Thoracic aorta (tissue), 2 donors: ENCODE data around the gene ANKRD11. TPM values are rescaled to one million over a fixed set of nuclear protein-coding genes. Genes with fewer than 3 reads are reported as not detected.

Experiments
- ATAC-seq: fragments of 150-250 bp; one replicate; pipeline ENCODE4 v1.8.0; 2017; ENCODE audit warnings: low read depth; ENCODE audit not compliant: insufficient number of reproducible peaks, low FRiP score
- DNase-seq: peaks from one replicate; pipeline ENCODE4 v3.0.0-alpha.2; 2020; ENCODE audit warnings: low spot score
- H3K27ac ChIP-seq, 2 donors: fragments of 200-600 bp; sonication (generic); 1 replicate in 1 of 2; 2 replicates in 1 of 2; pipeline ENCODE4 v1.5.1; 2016; ENCODE audit warnings: mild to moderate bottlenecking in 2 of 2, moderate library complexity in 2 of 2
- H3K27me3 ChIP-seq: fragments of 200-600 bp; sonication (generic); replicated peaks from 2 replicates; pipeline ENCODE4 v1.6.0; 2016; ENCODE audit warnings: mild to moderate bottlenecking; ENCODE audit not compliant: insufficient read depth
- H3K36me3 ChIP-seq: fragments of 200-600 bp; sonication (generic); one replicate; pipeline ENCODE4 v1.5.1; 2016
- H3K4me1 ChIP-seq, 2 donors: fragments of 200-600 bp; sonication (generic); 1 replicate in 1 of 2; 2 replicates in 1 of 2; pipeline versions ENCODE4 v1.5.1 to v1.6.0; 2016; ENCODE audit warnings: low read depth in 2 of 2, mild to moderate bottlenecking in 1 of 2; ENCODE audit not compliant: control insufficient read depth in 1 of 2
- H3K4me3 ChIP-seq: fragments of 200-600 bp; sonication (generic); 2 replicates; pipeline ENCODE4 v1.5.1; 2016; ENCODE audit warnings: mild to moderate bottlenecking
- H3K9me3 ChIP-seq: fragments of 200-600 bp; sonication (generic); 2 replicates; pipeline ENCODE4 v1.5.1; 2016
- CTCF ChIP-seq: fragments of 200-600 bp; sonication (generic); IDR thresholded peaks from one replicate; pipeline ENCODE4 v1.5.1; 2019; ENCODE audit warnings: antibody characterized with exemption
- total RNA-seq, 2 donors: library from RNA; depleted of rRNA; stranded (reverse); fragments of >200 nt; gene quantifications; one replicate each; pipeline versions ENCODE4 v1.1.0 to v1.2.3, GENCODE V29; 2016

ANKRD11 gene
- total RNA-seq, 2 donors from 2014 or later: 125 to 129 TPM

DNA sequence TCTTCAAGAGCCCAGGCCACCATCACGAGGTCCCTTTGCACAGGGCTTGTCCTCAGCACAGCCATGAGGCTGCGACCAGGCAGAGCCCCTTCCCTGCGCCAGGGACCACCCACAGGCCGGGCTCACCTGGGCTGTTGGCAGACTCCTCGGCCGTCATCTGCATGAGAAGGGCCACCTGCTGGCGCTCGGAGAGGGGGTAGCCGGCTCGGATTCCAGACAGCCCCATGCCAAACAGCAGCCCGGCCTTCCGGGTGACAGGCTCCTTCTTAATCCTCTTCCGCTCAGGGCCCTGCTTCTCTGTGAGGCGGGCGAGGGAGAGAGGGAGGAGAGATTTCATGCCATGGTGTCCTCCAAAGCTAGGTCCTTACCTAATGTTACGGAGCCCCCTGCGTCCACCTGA lies 199.5 kb downstream of the ANKRD11 start:
- Histone ChIP-seq H3K36me3 (peaks cover 25% of the 10 kb centered on the region), H3K27me3 (no peaks in the 10 kb centered on the region)
- ATAC-seq: no peak

GRCh38 chr16:89290472-89290871 lies 199.9 kb downstream of the ANKRD11 start:
- ATAC-seq (no peak), DNase-seq (no peak)
- Histone ChIP-seq H3K27ac (no peak overlapping the region), H3K36me3 (peaks cover 29% of the 10 kb centered on the region), H3K9me3 (no peaks in the 10 kb centered on the region), H3K27me3 (no peaks in the 10 kb centered on the region), H3K4me3 (no peak overlapping the region), H3K4me1 (no peaks in the 10 kb centered on the region)
- no peak for TF ChIP-seq CTCF

More for the DNA sequence above, 199.5 kb downstream of the ANKRD11 start:
- Histone ChIP-seq H3K4me3 (no peak overlapping the region), H3K9me3 (no peaks in the 10 kb centered on the region), H3K27ac (no peak overlapping the region), H3K4me1 (no peaks in the 10 kb centered on the region)
- TF ChIP-seq CTCF: no peak
- no peak for DNase-seq

DNA sequence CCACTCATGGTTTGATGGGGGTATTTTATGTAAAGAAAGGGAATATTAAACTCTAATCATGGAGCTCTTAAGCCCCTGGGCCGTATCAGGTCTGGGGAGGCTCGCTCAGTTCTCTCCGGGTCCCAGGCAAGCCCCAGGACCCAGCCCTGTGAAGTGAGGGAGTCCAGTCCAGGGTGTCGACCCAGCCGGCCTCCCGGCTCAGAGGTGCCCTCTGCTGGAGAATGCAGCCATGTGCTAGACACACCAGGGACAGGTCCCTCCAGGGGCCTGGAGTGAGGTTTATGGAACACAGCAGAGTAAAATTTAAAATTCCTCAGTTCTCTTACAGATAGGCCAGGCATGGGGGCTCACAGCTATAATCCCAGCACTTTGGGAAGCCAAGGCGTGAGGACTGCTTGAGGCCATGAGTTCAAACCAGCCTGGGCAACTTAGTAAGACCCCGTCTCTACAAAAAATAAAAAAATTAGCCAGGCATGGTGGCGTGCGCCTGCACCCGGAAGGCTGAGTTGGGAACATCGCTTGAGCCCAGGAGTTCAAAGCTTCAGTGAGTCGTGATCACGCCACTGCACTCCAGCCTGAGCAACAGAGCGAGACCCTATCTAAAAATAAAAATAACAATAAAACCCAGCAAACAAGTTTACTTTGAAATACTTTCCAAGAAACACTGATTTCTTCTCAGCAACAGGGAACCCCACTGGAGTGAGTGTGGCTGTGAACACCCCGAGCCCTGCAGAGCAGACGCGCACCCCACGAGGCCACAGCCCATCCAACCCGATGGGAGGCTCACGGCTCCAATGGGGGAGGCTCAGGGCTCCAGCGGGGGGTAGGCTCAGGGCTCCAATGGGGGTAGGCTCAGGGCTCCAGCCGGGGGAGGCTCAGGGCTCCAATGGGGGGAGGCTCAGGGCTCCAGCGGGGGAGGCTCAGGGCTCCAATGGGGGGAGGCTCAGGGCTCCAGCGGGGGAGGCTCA lies 200.6 kb downstream of the ANKRD11 start:
- no peak overlapping the region for H3K4me3 ChIP-seq
- no peak overlapping the region for H3K27ac ChIP-seq
- no peak for DNase-seq
- no peaks in the 10 kb centered on the region for H3K27me3 ChIP-seq
- peaks cover 36% of the 10 kb centered on the region for H3K36me3 ChIP-seq
- TF ChIP-seq CTCF: peak; percentile 59
- no peaks in the 10 kb centered on the region for H3K9me3 ChIP-seq
- no peak for ATAC-seq
- H3K4me1 ChIP-seq: no peaks in the 10 kb centered on the region

DNA sequence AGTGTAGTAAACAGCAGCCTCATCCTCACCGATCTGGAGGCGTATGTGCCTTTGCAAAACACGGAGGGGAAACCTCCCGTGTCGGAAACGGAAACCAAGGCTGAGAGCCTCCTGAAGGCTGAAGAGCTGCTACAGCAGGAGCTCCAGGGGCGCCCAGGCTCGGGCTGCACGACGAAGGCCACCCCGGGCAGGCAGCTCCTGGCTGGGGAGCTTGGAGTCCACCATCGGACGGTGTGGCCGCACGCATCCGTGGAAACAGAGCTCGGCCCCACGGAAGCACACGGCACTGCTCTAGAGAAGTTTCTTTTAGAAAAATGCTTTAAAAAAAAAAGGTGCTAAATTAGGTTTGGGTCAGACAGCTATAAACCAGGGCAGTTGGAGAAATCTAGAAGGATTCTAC lies 201.4 kb downstream of the ANKRD11 start:
- Histone ChIP-seq H3K36me3 (peaks cover 38% of the 10 kb centered on the region), H3K27ac (no peak overlapping the region), H3K4me1 (no peaks in the 10 kb centered on the region), H3K27me3 (no peaks in the 10 kb centered on the region), H3K9me3 (no peaks in the 10 kb centered on the region), H3K4me3 (no peak overlapping the region)
- TF ChIP-seq CTCF: no peak
- DNase-seq (no peak), ATAC-seq (no peak)

GRCh38 chr16:89288577-89288844 lies 201.8 kb downstream of the ANKRD11 start:
- peaks cover 39% of the 10 kb centered on the region for H3K36me3 ChIP-seq
- TF ChIP-seq CTCF: no peak
- H3K27ac ChIP-seq: no peak overlapping the region

More at GRCh38 chr16:89288577-89288844, 201.8 kb downstream of the ANKRD11 start:
- H3K4me1 ChIP-seq: no peaks in the 10 kb centered on the region
- H3K27me3 ChIP-seq: no peaks in the 10 kb centered on the region
- ATAC-seq (no peak), DNase-seq (no peak)
- no peaks in the 10 kb centered on the region for H3K9me3 ChIP-seq
- H3K4me3 ChIP-seq: no peak overlapping the region
